Thoracic aorta (tissue), 2 donors: ENCODE data around the gene KLHL18. TPM values are rescaled to one million over a fixed set of nuclear protein-coding genes. Genes with fewer than 3 reads are reported as not detected.

Experiments used
- ATAC-seq: fragments of 150-250 bp; one replicate; pipeline ENCODE4 v1.8.0; 2017; ENCODE audit warnings: low read depth; ENCODE audit not compliant: insufficient number of reproducible peaks, low FRiP score
- DNase-seq: peaks from one replicate; pipeline ENCODE4 v3.0.0-alpha.2; 2020; ENCODE audit warnings: low spot score
- H3K27ac ChIP-seq, 2 donors: fragments of 200-600 bp; sonication (generic); 1 replicate in 1 of 2; 2 replicates in 1 of 2; pipeline ENCODE4 v1.5.1; 2016; ENCODE audit warnings: mild to moderate bottlenecking in 2 of 2, moderate library complexity in 2 of 2
- H3K27me3 ChIP-seq: fragments of 200-600 bp; sonication (generic); replicated peaks from 2 replicates; pipeline ENCODE4 v1.6.0; 2016; ENCODE audit warnings: mild to moderate bottlenecking; ENCODE audit not compliant: insufficient read depth
- H3K36me3 ChIP-seq: fragments of 200-600 bp; sonication (generic); one replicate; pipeline ENCODE4 v1.5.1; 2016
- H3K4me1 ChIP-seq, 2 donors: fragments of 200-600 bp; sonication (generic); 1 replicate in 1 of 2; 2 replicates in 1 of 2; pipeline versions ENCODE4 v1.5.1 to v1.6.0; 2016; ENCODE audit warnings: low read depth in 2 of 2, mild to moderate bottlenecking in 1 of 2; ENCODE audit not compliant: control insufficient read depth in 1 of 2
- H3K4me3 ChIP-seq: fragments of 200-600 bp; sonication (generic); 2 replicates; pipeline ENCODE4 v1.5.1; 2016; ENCODE audit warnings: mild to moderate bottlenecking
- H3K9me3 ChIP-seq: fragments of 200-600 bp; sonication (generic); 2 replicates; pipeline ENCODE4 v1.5.1; 2016
- total RNA-seq, 2 donors: library from RNA; depleted of rRNA; stranded (reverse); fragments of >200 nt; gene quantifications; one replicate each; pipeline versions ENCODE4 v1.1.0 to v1.2.3, GENCODE V29; 2016
- TF ChIP-seq, protein P1 (sequence below): fragments of 200-600 bp; sonication (generic); IDR thresholded peaks from one replicate; pipeline ENCODE4 v1.5.1; 2019; ENCODE audit warnings: antibody characterized with exemption

Gene KLHL18
- total RNA-seq, 2 donors from 2014 or later, result 18.4 to 30.9 TPM

DNA sequence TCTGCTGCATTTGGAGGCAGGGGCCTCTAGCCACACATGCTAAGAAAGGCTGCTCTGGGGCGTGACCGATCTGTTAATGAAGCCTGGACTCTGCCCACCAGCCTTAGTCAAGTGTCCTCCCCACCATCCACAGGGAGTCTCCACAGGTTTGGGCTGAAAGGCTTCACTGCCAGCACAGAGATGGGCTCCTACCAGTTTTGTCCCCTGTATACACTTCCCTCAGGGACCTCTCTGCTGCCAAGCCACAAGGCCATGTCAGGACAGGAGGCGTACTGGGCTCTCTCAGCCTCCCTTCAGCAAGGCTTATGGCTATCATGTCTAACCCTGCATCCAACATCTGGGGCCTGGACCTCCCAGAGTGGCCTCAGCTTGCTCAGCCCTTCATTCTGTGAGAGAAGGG, 23.6 kb upstream of the KLHL18 start:
- Histone ChIP-seq H3K36me3 (no peaks in the 10 kb centered on the region), H3K27me3 (no peaks in the 10 kb centered on the region), H3K4me3 (no peak overlapping the region), H3K27ac (no peak overlapping the region), H3K4me1 (no peaks in the 10 kb centered on the region), H3K9me3 (no peaks in the 10 kb centered on the region)
- no peak for ATAC-seq
- TF ChIP-seq, protein P1, sequence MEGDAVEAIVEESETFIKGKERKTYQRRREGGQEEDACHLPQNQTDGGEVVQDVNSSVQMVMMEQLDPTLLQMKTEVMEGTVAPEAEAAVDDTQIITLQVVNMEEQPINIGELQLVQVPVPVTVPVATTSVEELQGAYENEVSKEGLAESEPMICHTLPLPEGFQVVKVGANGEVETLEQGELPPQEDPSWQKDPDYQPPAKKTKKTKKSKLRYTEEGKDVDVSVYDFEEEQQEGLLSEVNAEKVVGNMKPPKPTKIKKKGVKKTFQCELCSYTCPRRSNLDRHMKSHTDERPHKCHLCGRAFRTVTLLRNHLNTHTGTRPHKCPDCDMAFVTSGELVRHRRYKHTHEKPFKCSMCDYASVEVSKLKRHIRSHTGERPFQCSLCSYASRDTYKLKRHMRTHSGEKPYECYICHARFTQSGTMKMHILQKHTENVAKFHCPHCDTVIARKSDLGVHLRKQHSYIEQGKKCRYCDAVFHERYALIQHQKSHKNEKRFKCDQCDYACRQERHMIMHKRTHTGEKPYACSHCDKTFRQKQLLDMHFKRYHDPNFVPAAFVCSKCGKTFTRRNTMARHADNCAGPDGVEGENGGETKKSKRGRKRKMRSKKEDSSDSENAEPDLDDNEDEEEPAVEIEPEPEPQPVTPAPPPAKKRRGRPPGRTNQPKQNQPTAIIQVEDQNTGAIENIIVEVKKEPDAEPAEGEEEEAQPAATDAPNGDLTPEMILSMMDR, result no peak
- DNase-seq, result no peak

DNA sequence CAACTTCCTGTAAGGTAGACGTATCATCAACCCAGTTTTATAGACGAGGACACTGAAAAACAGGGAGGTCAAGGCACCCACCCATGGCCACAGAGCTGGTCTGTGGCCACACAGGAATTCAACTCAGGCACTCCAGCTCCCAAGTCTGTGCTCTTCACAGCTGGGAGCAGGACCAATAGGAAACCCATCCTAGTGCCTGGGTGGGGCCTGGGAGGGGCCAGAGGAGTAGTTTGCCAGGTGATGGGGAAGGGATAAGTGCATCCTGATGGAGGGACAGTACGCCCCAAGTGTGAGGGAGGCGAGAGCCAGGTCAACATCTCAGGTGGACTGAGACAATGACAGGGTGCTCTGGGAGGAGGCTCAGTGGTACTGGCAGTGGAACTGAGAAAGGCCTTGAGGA, 22.1 kb upstream of the KLHL18 start:
- Histone ChIP-seq H3K36me3 (no peaks in the 10 kb centered on the region), H3K27ac (no peak overlapping the region), H3K27me3 (no peaks in the 10 kb centered on the region), H3K9me3 (no peaks in the 10 kb centered on the region), H3K4me3 (no peak overlapping the region), H3K4me1 (no peaks in the 10 kb centered on the region)
- TF ChIP-seq, protein P1, result no peak
- no peak for DNase-seq
- ATAC-seq, result no peak

DNA sequence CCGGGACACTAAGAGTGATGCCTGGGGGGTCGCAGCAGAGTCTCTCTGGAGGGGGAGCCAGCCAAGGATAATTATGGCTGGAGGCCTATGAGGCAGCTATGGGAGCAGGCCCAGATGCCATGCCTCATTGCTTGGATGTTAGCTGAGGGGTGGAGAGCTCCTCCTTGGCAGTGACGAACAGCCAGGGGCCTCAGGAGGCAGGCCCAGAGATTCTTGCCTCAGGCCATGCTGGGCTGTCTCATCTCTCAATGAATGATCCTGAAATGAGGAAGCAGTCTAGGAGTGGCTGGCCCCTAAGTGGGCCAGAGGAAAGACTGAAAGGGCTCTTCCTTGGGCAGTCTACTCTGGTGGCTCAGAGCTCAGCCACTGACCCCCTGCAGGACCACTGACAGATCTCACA, 21.4 kb upstream of the KLHL18 start:
- ATAC-seq, result no peak
- TF ChIP-seq, protein P1, result no peak
- no peak for DNase-seq

DNA sequence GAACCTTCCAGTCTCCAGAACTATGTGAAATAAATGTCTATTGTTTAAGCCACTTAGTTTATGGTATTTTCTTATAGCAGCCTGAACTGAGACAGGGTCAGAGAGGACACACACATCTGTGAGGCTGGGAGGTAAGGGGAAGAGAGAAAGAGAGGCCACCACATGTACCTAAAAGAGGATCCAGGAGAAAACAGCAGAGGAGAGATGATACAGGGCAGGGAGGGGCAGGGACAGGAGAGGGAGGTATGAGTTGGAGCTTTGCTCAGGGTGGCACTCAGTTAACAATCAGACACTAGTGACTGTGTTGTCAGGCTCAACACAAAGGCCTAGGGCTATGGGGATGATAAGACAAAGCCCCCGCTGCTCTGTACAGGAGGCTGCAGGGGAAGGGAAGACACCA, 17.7 kb upstream of the KLHL18 start:
- Histone ChIP-seq H3K36me3 (no peaks in the 10 kb centered on the region), H3K4me1 (peaks cover 4 to 13% of the 10 kb centered on the region in 2 donors), H3K9me3 (no peaks in the 10 kb centered on the region), H3K27ac (no peak overlapping the region), H3K4me3 (no peak overlapping the region), H3K27me3 (no peaks in the 10 kb centered on the region)
- TF ChIP-seq, protein P1, result no peak
- ATAC-seq (no peak), DNase-seq (no peak)

More for the DNA sequence above, 21.4 kb upstream of the KLHL18 start:
- Histone ChIP-seq H3K4me3 (no peak overlapping the region), H3K9me3 (no peaks in the 10 kb centered on the region), H3K4me1 (peaks cover 0 to 1% of the 10 kb centered on the region in 2 donors), H3K27ac (no peak overlapping the region), H3K36me3 (no peaks in the 10 kb centered on the region), H3K27me3 (no peaks in the 10 kb centered on the region)

DNA sequence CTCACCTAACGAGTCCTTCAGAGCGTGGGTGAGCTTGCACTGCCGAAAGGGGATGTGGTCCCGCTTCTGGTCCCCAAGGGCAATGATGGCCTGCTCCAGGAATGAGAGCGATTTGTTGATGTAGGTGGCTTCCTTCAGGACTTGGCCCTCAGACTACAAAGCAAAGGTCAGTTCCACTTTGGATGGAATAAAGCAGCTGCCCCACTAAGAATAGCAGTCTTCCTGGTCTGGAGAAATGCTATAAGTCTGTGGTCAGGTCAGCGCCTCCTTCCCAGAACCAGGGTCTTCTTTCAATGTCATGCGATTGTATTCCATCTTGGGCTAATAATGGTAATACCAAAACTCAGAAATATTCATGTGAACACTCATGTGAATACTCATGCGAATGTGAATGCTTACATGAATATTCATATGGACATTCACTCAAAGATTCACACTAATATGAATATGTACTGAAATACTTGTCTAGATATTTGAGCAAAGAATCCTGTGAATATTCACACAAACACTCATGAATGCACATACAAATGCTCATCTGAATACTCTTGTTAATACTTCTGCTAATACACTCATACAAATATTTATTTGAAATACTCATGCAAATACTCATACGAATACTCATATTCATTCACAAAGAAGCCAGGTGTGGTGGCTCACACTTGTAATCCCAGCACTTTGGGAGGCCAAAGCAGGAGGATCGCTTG, 16.9 kb upstream of the KLHL18 start:
- DNase-seq (no peak), ATAC-seq (no peak)
- H3K36me3 ChIP-seq, result no peaks in the 10 kb centered on the region
- H3K27me3 ChIP-seq, result no peaks in the 10 kb centered on the region
- TF ChIP-seq, protein P1, result no peak
- no peak overlapping the region for H3K4me3 ChIP-seq
- no peak overlapping the region for H3K27ac ChIP-seq
- H3K9me3 ChIP-seq, result no peaks in the 10 kb centered on the region
- peaks cover 4 to 13% of the 10 kb centered on the region in 2 donors for H3K4me1 ChIP-seq
